ENCODE data around the gene MYL6. TPM values are rescaled to one million over a fixed set of nuclear protein-coding genes. Genes with fewer than 3 reads are reported as not detected.

The MYL6 gene
- total RNA-seq, 1 experiment from 2014 or later: 1,658 TPM

DNA sequence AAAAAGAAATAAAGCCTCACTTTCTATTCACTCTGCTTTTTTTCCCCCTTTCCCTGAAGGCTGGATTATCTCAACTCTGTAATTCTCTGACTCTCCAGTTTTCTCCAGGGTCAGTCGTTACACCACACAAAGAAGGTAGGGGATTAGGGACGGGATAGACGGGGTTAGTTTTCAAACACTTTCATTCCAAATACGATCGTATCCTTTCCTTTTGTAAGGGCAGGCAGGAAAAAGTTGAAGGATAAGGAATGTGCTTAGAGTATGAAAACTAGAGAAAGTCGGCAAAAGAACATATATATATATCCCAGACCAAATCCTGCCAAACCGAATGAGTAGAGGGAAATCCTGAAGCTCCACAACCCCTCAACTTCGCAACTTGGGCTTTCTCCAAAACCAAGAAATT lies 30.7 kb upstream of the MYL6 start:
- no peaks in the 10 kb centered on the region for H3K9me3 ChIP-seq
- no peaks in the 10 kb centered on the region for H3K27me3 ChIP-seq
- H3K36me3 ChIP-seq: peaks cover 27% of the 10 kb centered on the region
- peak overlapping the region; percentile 35 for H3K4me3 ChIP-seq
- no peak for DNase-seq

DNA sequence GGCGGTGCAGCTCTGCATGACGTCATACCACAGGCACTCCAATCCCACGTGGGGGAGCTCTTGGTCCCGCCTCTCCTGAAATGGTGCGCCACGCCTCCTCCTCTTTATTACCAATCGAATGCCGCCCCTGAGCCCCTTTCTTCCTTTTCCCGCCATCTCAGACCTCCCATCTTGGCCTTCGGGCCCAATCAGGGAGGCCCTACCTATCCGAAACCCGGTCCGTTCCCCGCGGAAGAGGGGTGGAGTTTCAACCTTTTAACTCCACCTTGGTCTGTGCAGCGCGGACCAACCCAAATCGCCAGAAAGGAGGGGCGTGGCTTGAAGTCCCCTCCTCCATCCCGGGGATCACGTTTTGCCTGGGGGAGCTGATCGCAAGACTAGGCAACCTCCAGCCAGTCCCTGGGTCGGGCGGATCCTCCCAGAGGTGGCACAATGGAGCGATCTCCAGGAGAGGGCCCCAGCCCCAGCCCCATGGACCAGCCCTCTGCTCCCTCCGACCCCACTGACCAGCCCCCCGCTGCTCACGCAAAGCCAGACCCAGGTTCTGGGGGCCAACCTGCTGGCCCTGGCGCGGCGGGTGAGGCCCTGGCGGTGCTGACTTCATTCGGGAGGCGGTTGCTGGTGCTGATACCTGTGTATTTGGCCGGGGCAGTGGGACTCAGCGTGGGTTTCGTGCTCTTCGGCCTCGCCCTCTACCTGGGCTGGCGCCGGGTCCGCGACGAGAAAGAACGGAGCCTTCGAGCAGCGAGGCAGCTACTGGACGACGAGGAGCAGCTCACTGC lies 30.1 kb upstream of the MYL6 start, which contains the start of gene ESYT1:
Gene ESYT1 (plus strand): TSS at position 380 of the 782 bp plus-strand sequence. CDS start 53 bp downstream, at position 433.
- peak; percentile 99 for DNase-seq
- Histone ChIP-seq H3K4me3 (peak within 1 kb of the TSS; percentile 77), H3K27me3 (no peaks in the 10 kb centered on the region), H3K9me3 (no peaks in the 10 kb centered on the region), H3K36me3 (peaks cover 29% of the 10 kb centered on the region)

DNA sequence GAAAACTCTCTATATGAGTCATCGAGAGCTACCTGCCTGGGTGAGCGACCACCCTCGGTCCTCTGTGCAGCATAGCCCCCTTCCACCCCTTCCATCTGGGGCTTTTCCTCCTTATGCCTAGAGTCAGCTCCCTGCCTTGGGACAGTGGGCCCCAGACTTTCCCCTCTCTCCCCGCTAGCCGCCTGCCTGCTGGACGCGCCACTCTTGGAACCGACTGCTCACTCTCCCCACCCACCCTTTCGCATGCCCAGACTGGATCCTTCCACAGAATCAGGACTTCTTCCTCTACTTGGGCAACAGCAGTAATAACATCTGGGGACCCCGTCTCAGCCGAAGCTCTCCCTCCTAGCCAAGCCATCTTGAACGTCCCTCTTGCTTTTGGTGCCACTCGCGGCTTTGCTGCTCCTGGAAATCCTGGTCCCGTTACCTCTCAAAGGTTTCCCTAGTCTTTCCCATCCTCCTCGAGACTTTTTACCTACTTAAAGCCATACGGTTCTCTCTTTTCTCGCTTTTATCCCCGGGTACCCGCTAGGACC lies 29.4 kb upstream of the MYL6 start:
- Histone ChIP-seq H3K27me3 (no peaks in the 10 kb centered on the region), H3K9me3 (no peaks in the 10 kb centered on the region), H3K36me3 (peaks cover 36% of the 10 kb centered on the region), H3K4me3 (peak overlapping the region; percentile 77)
- peak; percentile 23 for DNase-seq

DNA sequence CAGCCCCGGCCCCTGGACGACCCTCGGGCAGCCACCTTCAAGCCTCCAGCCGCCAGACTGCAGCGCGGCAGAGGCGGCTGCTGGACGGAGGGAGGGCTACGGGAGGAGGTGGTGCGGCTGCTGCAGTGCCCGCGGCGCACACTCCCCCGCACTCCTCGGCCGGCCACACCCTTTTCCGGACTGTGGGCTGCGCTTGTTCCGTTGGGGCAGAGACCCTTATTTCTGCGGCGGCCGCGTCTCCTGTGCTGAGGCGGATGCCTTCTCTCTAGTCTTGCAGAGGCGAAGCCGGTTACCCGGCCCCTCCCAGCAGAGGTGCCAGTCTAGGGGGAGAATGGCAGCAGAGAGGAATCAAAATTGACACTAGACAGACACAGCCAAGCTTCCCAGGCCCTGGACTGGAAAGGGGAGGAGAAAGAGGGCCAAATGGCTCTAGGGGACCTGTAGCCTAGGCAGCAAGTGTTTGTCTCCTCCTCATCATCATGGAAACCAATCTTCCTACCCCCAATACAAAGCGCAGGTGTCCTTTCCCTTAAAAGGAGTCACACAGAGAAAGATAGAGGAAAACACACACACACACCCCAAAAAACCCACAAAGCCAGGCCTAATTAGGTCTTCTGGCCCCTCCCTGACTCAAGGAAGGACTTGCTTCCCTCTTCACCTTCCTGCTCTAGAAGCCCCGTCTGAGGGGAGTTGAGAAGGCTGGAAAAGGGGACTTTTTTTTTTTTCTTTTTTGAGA lies 28.8 kb upstream of the MYL6 start:
- Histone ChIP-seq H3K9me3 (no peaks in the 10 kb centered on the region), H3K4me3 (peak overlapping the region; percentile 77), H3K36me3 (peaks cover 42% of the 10 kb centered on the region), H3K27me3 (no peaks in the 10 kb centered on the region)
- peak; percentile 77 for DNase-seq

DNA sequence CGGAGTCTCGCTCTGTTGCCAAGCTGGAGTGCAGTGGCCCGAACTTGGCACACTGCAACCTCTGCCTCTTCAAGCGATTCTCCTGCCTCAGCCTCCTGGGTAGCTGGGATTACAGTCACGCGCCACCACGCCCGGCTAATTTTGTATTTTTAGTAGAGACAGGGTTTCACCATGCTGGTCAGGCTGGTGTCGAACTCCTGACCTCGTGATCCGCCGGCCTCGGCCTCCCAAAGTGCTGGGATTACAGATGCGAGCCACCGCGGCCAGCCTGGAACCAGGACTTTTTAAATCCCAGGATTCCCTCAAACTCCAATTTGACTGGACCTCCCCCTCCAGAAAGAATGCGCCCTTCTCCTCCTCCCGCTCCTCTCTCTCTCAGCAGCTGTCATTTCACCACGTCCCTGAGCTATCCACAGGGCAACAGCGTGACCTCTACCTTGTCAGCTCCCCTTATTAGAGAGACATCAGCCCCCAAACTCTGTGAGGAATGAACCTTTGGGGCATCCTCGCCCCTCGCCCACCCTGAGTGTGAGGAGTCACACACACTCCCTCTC lies 28.1 kb upstream of the MYL6 start:
- no peaks in the 10 kb centered on the region for H3K27me3 ChIP-seq
- peaks cover 42% of the 10 kb centered on the region for H3K36me3 ChIP-seq
- no peak for DNase-seq
- peak overlapping the region; percentile 77; the same call in 1 of the 2 replicates for H3K4me3 ChIP-seq
- no peaks in the 10 kb centered on the region for H3K9me3 ChIP-seq

DNA sequence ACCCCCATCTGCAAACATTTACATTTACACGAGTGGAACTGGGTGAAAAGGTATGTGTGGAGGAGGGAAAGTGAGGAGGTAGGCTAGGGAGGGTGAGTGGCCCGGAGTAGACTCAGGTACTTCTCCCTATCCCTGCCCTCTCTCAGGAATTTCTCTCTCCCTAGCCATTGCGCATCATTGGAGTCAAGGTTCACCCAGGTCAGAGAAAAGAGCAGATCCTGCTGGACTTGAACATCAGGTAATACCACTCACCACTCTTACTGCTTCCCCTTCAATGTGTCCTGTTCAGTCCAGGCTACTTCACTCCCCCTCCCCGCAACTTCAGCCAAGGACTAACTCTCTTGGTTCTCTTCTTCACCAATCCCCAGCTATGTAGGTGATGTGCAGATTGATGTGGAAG lies 27.3 kb upstream of the MYL6 start:
- Histone ChIP-seq H3K36me3 (peaks cover 42% of the 10 kb centered on the region), H3K4me3 (no peak overlapping the region), H3K9me3 (no peaks in the 10 kb centered on the region), H3K27me3 (no peaks in the 10 kb centered on the region)
- DNase-seq: no peak

DNA sequence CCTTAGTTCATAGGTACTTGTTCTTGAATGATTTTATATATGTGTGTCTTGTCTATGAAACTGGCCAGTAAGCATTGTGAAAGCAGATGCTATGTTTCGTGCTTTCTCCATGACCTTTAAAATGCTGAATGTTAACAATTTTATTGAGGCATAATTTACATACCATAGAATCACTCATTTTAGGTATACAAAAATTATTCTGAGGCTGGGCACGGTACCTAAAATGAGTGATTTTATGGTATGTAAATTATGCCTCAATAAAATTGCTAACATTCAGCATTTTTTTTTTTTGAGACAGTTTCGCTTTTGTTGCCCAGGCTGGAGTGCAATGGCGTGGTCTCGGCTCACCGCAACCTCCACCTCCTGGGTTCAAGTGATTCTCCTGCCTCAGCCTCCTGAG lies 23.3 kb upstream of the MYL6 start:
- no peak overlapping the region for H3K4me3 ChIP-seq
- peaks cover 67% of the 10 kb centered on the region for H3K36me3 ChIP-seq

DNA sequence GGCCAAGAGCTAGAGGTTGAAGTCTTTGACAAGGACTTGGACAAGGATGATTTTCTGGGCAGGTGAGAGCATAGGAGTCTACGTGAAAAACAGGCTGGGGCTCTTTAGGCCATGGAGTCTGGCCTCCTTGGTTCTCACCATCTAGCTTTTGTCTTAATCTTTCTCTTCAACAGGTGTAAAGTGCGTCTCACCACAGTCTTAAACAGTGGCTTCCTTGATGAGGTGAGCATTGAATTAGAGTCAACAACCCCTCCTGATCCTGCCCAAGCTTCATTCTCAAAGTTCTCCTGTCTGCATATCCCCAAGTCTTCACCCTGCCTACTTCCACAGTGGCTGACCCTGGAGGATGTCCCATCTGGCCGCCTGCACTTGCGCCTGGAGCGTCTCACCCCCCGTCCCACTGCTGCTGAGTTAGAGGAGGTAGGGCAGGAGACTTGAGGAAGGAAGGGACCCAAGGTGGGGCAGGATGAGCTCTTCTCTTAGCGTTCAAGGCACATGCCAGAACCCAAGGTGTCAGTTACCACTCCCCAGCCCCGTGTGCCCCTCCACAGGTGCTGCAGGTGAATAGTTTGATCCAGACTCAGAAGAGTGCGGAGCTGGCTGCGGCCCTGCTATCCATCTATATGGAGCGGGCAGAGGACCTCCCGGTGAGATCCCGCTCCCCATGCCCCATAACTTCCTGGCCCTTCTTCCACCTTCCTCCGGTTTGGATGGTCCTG lies 20.1 kb upstream of the MYL6 start:
- no peak overlapping the region for H3K4me3 ChIP-seq
- H3K36me3 ChIP-seq: peaks cover 59% of the 10 kb centered on the region
- no peak for DNase-seq
- H3K27me3 ChIP-seq: no peaks in the 10 kb centered on the region
- no peaks in the 10 kb centered on the region for H3K9me3 ChIP-seq

More for the DNA sequence above, 23.3 kb upstream of the MYL6 start:
- Histone ChIP-seq H3K27me3 (no peaks in the 10 kb centered on the region), H3K9me3 (no peaks in the 10 kb centered on the region)
- no peak for DNase-seq

DNA sequence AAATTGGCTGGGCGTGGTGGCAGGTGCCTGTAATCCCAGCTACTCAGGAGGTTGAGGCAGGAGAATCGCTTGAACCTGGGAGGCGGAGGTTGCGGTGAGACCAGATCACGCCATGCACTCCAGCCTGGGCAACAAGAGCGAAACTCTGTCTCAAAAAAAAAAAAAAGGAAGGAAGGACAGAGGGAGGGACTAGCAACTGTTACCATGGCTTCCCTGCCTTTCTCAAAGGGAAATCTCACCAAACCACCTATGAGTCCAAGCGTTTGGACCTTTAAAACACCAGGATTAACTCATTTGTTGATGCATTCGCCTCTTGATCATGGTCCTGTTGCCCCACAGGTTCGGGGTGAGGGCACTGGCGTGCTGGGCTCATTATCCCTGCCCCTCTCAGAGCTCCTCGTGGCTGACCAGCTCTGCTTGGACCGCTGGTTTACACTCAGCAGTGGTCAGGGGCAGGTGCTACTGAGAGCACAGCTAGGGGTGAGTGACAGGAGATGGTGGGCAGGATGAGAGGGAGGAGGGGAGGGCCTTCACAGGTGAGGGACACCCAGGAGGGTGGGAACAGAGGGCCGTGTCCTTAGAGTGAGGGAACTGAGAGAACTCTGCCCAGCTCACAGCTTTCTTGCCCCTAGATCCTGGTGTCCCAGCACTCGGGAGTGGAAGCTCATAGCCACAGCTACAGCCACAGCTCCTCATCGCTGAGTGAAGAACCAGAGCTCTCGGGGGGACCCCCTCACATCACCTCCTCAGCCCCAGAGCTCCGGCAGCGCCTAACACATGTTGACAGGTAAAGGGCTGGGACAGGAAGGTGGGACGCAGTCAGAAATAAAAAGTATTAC lies 16.0 kb upstream of the MYL6 start:
- H3K9me3 ChIP-seq: no peaks in the 10 kb centered on the region
- DNase-seq: no peak
- H3K4me3 ChIP-seq: no peak overlapping the region
- H3K36me3 ChIP-seq: peaks cover 57% of the 10 kb centered on the region
- no peaks in the 10 kb centered on the region for H3K27me3 ChIP-seq

DNA sequence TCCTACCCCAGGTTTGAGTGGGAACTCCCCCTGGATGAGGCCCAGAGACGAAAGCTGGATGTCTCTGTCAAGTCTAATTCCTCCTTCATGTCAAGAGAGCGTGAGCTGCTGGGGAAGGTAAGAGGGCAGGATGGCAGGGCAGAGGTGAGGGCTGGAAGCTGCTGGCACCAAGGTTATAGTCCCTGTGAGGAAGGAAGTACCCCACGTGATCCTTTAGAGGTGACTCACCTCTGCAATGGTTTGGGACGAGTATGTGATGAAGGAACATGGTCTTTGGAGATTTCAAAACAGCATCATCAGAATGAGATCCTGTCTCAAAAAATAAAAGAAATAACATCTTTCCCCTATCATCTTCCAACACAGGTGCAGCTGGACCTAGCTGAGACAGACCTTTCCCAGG lies 14.9 kb upstream of the MYL6 start:
- Histone ChIP-seq H3K4me3 (no peak overlapping the region), H3K9me3 (no peaks in the 10 kb centered on the region), H3K36me3 (peaks cover 51% of the 10 kb centered on the region), H3K27me3 (no peaks in the 10 kb centered on the region)
- DNase-seq: no peak

DNA sequence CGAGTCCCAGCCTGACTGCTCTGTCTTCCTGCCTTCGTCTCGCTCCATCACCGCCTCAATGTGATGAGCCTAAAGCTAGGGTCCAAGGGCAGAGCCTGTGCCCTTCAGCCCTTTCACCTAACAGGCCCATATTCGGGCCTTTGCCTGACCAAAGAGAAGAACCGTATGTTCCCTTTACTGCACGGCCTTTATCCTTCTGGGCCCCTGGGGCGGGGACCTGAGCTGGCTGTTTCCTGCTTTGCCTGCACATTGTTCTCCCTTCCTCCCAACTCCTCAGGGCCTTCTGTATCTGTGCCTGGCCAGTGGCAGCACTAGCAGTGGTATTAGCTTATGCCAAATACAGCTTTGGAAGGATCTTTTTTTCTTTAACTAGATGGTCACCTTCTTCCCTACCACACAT lies 14.3 kb upstream of the MYL6 start:
- DNase-seq: no peak
- no peaks in the 10 kb centered on the region for H3K9me3 ChIP-seq
- no peak overlapping the region for H3K4me3 ChIP-seq
- H3K27me3 ChIP-seq: no peaks in the 10 kb centered on the region
- H3K36me3 ChIP-seq: peaks cover 44% of the 10 kb centered on the region

DNA sequence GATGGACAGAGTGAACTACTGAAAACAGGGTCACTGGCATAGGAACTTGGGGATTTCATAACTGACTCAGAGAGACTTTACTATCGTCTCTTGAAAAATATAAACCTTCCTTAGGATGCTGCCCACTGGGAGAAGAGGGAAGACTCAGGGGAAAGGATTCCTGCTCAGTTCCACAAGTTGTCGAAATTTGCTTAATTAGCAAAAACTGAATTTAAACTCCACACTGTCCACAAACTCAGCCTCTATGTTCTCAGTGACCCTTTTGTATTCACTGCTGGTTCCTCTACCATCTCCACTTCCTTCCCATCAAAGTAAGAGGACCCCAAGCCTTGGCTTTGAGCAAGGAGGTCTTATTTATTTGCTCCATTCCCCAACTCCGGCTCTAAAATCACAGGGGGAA lies 12.9 kb upstream of the MYL6 start:
- H3K36me3 ChIP-seq: peaks cover 34% of the 10 kb centered on the region
- no peak for DNase-seq
- no peaks in the 10 kb centered on the region for H3K9me3 ChIP-seq
- no peaks in the 10 kb centered on the region for H3K27me3 ChIP-seq
- no peak overlapping the region for H3K4me3 ChIP-seq

DNA sequence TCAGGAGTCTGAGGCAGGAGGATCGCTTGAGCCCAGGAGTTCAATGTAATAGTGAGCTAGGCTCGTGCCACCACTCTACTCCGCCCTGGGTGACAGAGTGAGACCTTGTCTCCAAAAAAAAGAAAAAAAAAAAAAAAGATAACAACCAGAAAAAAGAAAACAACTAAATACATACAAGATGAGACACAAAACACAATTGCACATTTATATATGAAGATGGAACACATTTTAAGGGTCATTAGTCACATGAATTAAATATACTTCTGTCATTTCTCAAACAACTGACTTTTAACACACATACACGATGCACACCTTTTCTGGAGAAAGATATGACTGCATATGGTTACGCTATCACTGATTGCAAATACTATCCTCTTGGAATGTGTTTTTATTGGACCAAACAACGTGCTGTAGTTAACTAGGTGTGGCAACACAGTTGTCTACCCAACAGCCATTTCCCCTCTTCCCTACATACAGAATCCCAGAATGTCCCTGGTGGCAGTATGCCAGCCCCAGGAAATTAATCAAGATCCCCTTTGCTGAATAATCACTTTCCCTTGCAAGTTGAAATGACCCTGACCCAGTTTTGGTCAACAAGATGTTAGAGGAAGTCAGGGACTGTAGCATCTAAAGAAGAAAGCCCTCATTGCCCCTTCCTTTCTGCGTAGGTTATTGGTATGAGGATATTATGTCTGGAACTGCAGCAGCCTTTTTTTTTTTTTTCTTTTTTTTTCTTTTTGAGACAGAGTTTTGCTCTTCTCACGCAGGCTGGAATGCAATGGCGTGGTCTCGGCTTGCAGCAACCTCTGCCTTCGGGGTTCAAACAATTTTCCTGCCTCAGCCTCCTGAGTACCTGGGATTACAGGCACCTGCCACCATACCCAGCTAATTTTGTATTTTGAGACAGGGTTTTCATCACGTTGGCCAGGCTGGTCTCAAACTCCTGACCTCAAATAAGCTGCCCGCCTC lies 11.4 kb upstream of the MYL6 start:
- Histone ChIP-seq H3K36me3 (peaks cover 23% of the 10 kb centered on the region), H3K27me3 (no peaks in the 10 kb centered on the region), H3K4me3 (no peak overlapping the region), H3K9me3 (no peaks in the 10 kb centered on the region)
- DNase-seq: no peak

DNA sequence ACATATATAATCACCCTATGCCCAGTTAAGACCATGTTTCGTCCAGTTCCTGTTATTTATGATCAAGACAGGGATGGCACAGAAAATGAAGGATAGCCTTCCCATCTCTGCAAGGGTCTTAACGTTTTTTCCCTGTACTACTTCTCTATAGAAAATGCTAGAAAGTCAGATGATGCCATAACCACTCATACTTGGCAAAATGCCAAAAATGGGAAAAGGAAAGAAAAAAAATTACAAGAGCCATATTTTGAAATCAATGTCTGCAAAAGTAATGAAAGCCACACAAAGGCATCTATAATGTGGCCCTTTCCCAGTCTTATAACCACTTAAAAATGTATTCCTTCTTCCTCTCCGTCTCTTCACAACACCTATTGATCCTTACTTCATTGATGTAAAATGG lies 7.6 kb upstream of the MYL6 start:
- no peak for DNase-seq
- Histone ChIP-seq H3K36me3 (peaks cover 10% of the 10 kb centered on the region), H3K27me3 (no peaks in the 10 kb centered on the region), H3K4me3 (no peak overlapping the region), H3K9me3 (no peaks in the 10 kb centered on the region)

DNA sequence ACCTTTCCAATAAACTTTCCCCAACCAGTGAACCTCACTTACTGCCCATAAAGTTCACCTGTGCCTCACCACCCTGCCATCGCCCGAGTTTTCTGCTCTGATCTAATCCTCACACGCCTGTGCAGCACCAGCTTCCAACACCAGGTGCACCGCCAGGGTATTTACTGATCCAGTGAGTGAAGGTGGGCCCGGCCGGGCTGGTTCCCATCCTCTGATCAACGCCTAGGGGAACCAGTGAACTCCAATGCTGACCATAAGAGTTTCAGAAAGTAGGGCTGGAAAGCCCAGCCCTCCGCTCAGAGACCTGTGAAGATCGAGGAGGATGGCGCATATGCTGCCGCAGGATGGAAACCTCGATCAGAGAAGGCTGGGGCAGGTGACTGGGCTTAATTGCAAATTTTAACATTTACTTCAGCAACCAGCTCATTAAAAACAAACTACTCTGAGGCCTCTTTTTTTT lies 6.5 kb upstream of the MYL6 start:
- Histone ChIP-seq H3K4me3 (peak overlapping the region; percentile 65), H3K9me3 (no peaks in the 10 kb centered on the region), H3K27me3 (no peaks in the 10 kb centered on the region), H3K36me3 (peaks cover 10% of the 10 kb centered on the region)
- DNase-seq: peak; percentile 53

Data from MG63 (cell line).